OCI-LY1 (cell line): ENCODE data around the gene CPPED1.

ENCODE experiments used
- H2AFZ ChIP-seq: fragments of 200-600 bp; sonication (generic), shearing (Covaris generic); 2 replicates; pipeline ENCODE4 v1.6.0; 2014; ENCODE audit warnings: antibody characterized with exemption, mild to moderate bottlenecking, low read length
- H3F3A ChIP-seq: fragments of 200-600 bp; sonication (generic), shearing (Covaris generic); 2 replicates; pipeline ENCODE4 v1.6.0; 2014; ENCODE audit warnings: mild to moderate bottlenecking, antibody characterized with exemption, low read length, moderate library complexity; ENCODE audit not compliant: insufficient read depth
- H3K27ac ChIP-seq: fragments of 200-600 bp; sonication (generic); 2 replicates; pipeline ENCODE4 v1.5.1; 2014; ENCODE audit warnings: low read length, mixed run types, mild to moderate bottlenecking, low read depth; ENCODE audit not compliant: poor library complexity, severe bottlenecking
- H3K27me3 ChIP-seq: fragments of 200-600 bp; sonication (generic); 2 replicates; pipeline ENCODE4 v1.6.0; 2014; ENCODE audit warnings: antibody characterized with exemption, mild to moderate bottlenecking, low read length, moderate library complexity; ENCODE audit not compliant: insufficient read depth
- H3K36me3 ChIP-seq: fragments of 200-600 bp; sonication (generic); 2 replicates; pipeline ENCODE4 v1.6.1; 2014; ENCODE audit warnings: mild to moderate bottlenecking, antibody characterized with exemption, low read length, moderate library complexity, mixed read lengths; ENCODE audit not compliant: insufficient read depth
- H3K4me1 ChIP-seq: fragments of 200-600 bp; sonication (generic); 2 replicates; pipeline ENCODE4 v1.5.1; 2014; ENCODE audit warnings: mild to moderate bottlenecking, low read length, moderate library complexity; ENCODE audit not compliant: insufficient read depth, severe bottlenecking
- H3K4me2 ChIP-seq: fragments of 200-600 bp; sonication (generic), shearing (Covaris generic); 2 replicates; pipeline ENCODE4 v1.6.1; 2014; ENCODE audit warnings: low read length
- H3K4me3 ChIP-seq: fragments of 200-600 bp; sonication (generic); 2 replicates; pipeline ENCODE4 v1.5.1; 2014; ENCODE audit warnings: low read length, low read depth, mild to moderate bottlenecking, mixed read lengths; ENCODE audit not compliant: poor library complexity, severe bottlenecking
- H3K79me2 ChIP-seq: fragments of 200-600 bp; shearing (Covaris generic); 2 replicates; pipeline ENCODE4 v1.6.1; 2016; ENCODE audit warnings: mixed run types, low read length, mixed read lengths; ENCODE audit not compliant: insufficient read depth
- H3K9ac ChIP-seq: fragments of 200-600 bp; sonication (generic), shearing (Covaris generic); 2 replicates; pipeline ENCODE4 v1.6.1; 2014; ENCODE audit warnings: mild to moderate bottlenecking, low read length, mixed read lengths
- H3K9me2 ChIP-seq: fragments of 200-600 bp; sonication (generic), shearing (Covaris generic); 2 replicates; pipeline ENCODE4 v1.6.1; 2014; ENCODE audit warnings: low read depth, mild to moderate bottlenecking, low read length, mixed read lengths
- H3K9me3 ChIP-seq: fragments of 200-600 bp; shearing (Covaris generic); 2 replicates; pipeline ENCODE4 v1.6.1; 2014; ENCODE audit warnings: low read length, mixed read lengths
- H4K20me1 ChIP-seq: fragments of 200-600 bp; sonication (generic), shearing (Covaris generic); 2 replicates; pipeline ENCODE4 v1.6.0; 2016; ENCODE audit warnings: mild to moderate bottlenecking, low read length; ENCODE audit not compliant: insufficient read depth
- EZH2 ChIP-seq: fragments of 200-600 bp; sonication (generic), shearing (Covaris generic); IDR thresholded peaks from 2 replicates; pipeline ENCODE4 v1.8.0; 2017; ENCODE audit warnings: borderline replicate concordance, mixed run types, mild to moderate bottlenecking, antibody characterized with exemption, low read length, moderate library complexity, mixed read lengths
- TF ChIP-seq, protein P1 (sequence below): fragments of 200-600 bp; sonication (generic), shearing (Covaris generic); IDR thresholded peaks from 2 replicates; pipeline ENCODE4 v1.5.1; 2017; ENCODE audit warnings: mild to moderate bottlenecking, antibody characterized with exemption, low read length, moderate library complexity, mixed read lengths

Gene CPPED1

DNA sequence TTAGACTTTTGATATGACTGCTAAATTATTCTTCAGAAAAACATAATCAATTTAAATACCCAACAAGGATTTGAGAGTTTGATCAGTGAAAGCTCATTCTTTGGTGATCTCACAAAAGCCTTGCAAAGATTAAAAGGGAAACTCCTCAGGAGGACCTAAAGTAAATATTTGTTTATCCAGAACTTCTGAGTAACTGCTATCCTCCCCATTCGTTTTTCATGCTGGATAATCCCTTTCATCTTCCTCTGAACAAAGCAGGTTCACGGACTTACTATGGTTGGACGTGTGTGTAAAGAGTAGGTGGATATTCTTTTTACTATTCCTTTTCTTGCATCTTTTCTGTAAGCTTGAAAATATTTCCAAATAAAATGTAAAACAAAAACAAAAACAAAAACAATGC lies 124.7 kb downstream of the CPPED1 start:
- H3K4me1 ChIP-seq, result no peaks in the 10 kb centered on the region
- no peak overlapping the region for H3K4me3 ChIP-seq
- no peaks in the 10 kb centered on the region for H4K20me1 ChIP-seq
- H2AFZ ChIP-seq, result no peak overlapping the region
- no peaks in the 10 kb centered on the region for H3K9me3 ChIP-seq
- no peak overlapping the region for H3K27ac ChIP-seq
- H3F3A ChIP-seq, result no peaks in the 10 kb centered on the region
- TF ChIP-seq, protein P1, sequence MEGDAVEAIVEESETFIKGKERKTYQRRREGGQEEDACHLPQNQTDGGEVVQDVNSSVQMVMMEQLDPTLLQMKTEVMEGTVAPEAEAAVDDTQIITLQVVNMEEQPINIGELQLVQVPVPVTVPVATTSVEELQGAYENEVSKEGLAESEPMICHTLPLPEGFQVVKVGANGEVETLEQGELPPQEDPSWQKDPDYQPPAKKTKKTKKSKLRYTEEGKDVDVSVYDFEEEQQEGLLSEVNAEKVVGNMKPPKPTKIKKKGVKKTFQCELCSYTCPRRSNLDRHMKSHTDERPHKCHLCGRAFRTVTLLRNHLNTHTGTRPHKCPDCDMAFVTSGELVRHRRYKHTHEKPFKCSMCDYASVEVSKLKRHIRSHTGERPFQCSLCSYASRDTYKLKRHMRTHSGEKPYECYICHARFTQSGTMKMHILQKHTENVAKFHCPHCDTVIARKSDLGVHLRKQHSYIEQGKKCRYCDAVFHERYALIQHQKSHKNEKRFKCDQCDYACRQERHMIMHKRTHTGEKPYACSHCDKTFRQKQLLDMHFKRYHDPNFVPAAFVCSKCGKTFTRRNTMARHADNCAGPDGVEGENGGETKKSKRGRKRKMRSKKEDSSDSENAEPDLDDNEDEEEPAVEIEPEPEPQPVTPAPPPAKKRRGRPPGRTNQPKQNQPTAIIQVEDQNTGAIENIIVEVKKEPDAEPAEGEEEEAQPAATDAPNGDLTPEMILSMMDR, result no peak
- TF ChIP-seq EZH2, result no peak
- no peaks in the 10 kb centered on the region for H3K27me3 ChIP-seq
- no peak overlapping the region for H3K4me2 ChIP-seq
- H3K36me3 ChIP-seq, result no peaks in the 10 kb centered on the region
- no peaks in the 10 kb centered on the region for H3K9me2 ChIP-seq
- H3K79me2 ChIP-seq, result no peaks in the 10 kb centered on the region
- no peak overlapping the region for H3K9ac ChIP-seq

DNA sequence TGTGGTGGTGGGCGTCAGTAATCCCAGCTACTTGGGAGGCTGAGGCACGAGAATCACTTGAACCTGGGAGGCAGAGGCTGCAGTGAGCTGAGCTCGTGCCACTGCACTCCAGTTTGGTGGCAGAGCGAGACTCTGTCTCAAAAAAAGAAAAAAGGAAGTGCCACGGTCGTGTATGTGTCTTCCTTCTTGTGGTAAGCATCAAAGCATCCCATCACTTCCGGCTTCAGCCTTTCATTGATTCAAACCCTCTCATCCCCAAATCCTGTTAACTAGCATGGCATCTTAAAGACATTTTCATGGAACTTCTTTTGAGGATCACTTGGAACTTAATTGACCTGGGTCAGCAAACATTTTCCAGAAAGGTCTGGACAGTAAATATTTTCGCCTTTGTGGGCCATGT lies 126.2 kb downstream of the CPPED1 start:
- H2AFZ ChIP-seq, result no peak overlapping the region
- H4K20me1 ChIP-seq, result no peaks in the 10 kb centered on the region
- no peaks in the 10 kb centered on the region for H3K9me2 ChIP-seq
- no peaks in the 10 kb centered on the region for H3K36me3 ChIP-seq
- H3K79me2 ChIP-seq, result no peaks in the 10 kb centered on the region
- no peaks in the 10 kb centered on the region for H3K9me3 ChIP-seq
- H3K4me3 ChIP-seq, result no peak overlapping the region
- TF ChIP-seq, protein P1, result no peak
- no peak for TF ChIP-seq EZH2
- H3K4me1 ChIP-seq, result no peaks in the 10 kb centered on the region
- H3F3A ChIP-seq, result no peaks in the 10 kb centered on the region
- H3K9ac ChIP-seq, result no peak overlapping the region
- H3K4me2 ChIP-seq, result no peak overlapping the region
- no peak overlapping the region for H3K27ac ChIP-seq
- no peaks in the 10 kb centered on the region for H3K27me3 ChIP-seq

DNA sequence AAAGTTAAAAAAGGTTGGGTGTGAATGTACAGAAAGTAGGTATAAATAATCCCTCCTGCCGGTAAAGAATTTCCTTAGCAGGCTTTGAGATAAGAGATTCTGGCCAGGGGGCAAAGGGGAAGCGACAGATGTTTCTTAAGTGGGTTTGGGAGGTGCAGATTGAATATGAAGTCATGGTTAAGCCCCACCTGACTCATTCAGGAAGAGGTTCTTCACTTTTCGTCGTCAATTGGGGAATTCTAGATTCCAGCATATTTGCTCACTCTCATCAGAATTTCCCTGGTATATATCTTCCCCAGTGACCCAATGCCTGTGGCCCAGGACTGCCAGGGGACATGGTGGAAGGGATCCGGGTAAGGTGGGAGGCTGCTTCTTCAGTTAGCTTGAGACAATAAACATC lies 127.8 kb downstream of the CPPED1 start:
- TF ChIP-seq, protein P1, result no peak
- TF ChIP-seq EZH2, result no peak
- H3K4me2 ChIP-seq, result no peak overlapping the region

More for the DNA sequence above, 127.8 kb downstream of the CPPED1 start:
- no peak overlapping the region for H3K9ac ChIP-seq
- no peaks in the 10 kb centered on the region for H3K36me3 ChIP-seq
- no peaks in the 10 kb centered on the region for H3K9me2 ChIP-seq
- H4K20me1 ChIP-seq, result no peaks in the 10 kb centered on the region
- no peaks in the 10 kb centered on the region for H3K9me3 ChIP-seq
- no peaks in the 10 kb centered on the region for H3F3A ChIP-seq
- no peaks in the 10 kb centered on the region for H3K79me2 ChIP-seq
- no peaks in the 10 kb centered on the region for H3K27me3 ChIP-seq
- H3K4me1 ChIP-seq, result no peaks in the 10 kb centered on the region
- no peak overlapping the region for H3K27ac ChIP-seq
- H3K4me3 ChIP-seq, result no peak overlapping the region
- no peak overlapping the region for H2AFZ ChIP-seq
